PC-9 (cell line): ENCODE results near the gene PRIM2. TPM values are rescaled to one million over a fixed set of nuclear protein-coding genes. Genes with fewer than 3 reads are reported as not detected.
A peak's percentile ranks its signal among the peaks of the same experiment; 100 is the strongest.

Experiments used
- BruUV-seq: library from RNA; stranded (reverse); fragments of 400-500 nt; replicated peaks from 2 replicates; lab custom pipeline; 2021; lab: Mats Ljungman, UMichigan
- CTCF ChIA-PET: fragments of 300-600 bp; sonication (Branson Sonifier 250); formaldehyde crosslinking; loops from one replicate; lab custom pipeline; 2022; ENCODE audit warnings: antibody characterized with exemption; lab: Charles Lee
- POLR2A ChIA-PET: fragments of 300-600 bp; sonication (Branson Sonifier 250); formaldehyde crosslinking; loops from one replicate; lab custom pipeline; 2022; ENCODE audit warnings: antibody characterized with exemption; ENCODE audit not compliant: unreplicated experiment; lab: Charles Lee
- DNase-seq, 2 experiments: peaks; one replicate each; pipeline versions ENCODE4 v3.0.0 to v3.0.0-alpha.2; 2015 to 2022; ENCODE audit warnings: mixed read lengths in 1 of 2
- H2AFZ ChIP-seq: fragments of 200-600 bp; sonication (generic); 2 replicates; pipeline ENCODE4 v1.8.1; 2017; ENCODE audit warnings: antibody characterized with exemption
- H3F3A ChIP-seq: fragments of 200-600 bp; sonication (generic); 2 replicates; pipeline ENCODE4 v1.8.1; 2017; ENCODE audit warnings: antibody characterized with exemption, mild to moderate bottlenecking, low read depth; ENCODE audit not compliant: insufficient read depth
- H3K27ac ChIP-seq: fragments of 200-600 bp; sonication (generic); 2 replicates; pipeline ENCODE4 v1.6.1; 2016; ENCODE audit warnings: mixed run types
- H3K27me3 ChIP-seq: fragments of 200-600 bp; sonication (generic); 2 replicates; pipeline ENCODE4 v1.6.1; 2016; ENCODE audit warnings: low read depth, mixed run types; ENCODE audit not compliant: insufficient read depth
- H3K36me3 ChIP-seq: fragments of 200-600 bp; sonication (generic); 2 replicates; pipeline ENCODE4 v1.6.1; 2016; ENCODE audit warnings: low read depth, mixed run types
- H3K4me1 ChIP-seq: fragments of 200-600 bp; sonication (generic); replicated peaks from 2 replicates; pipeline ENCODE4 v1.6.1; 2016; ENCODE audit warnings: mixed run types; ENCODE audit not compliant: insufficient read depth
- H3K4me2 ChIP-seq: fragments of 200-600 bp; sonication (generic); 2 replicates; pipeline ENCODE4 v1.6.1; 2017; ENCODE audit warnings: mixed run types
- H3K4me3 ChIP-seq: fragments of 200-600 bp; sonication (generic); 2 replicates; pipeline ENCODE4 v1.6.1; 2016; ENCODE audit warnings: mixed run types
- H3K79me2 ChIP-seq: fragments of 200-600 bp; sonication (generic); 2 replicates; pipeline ENCODE4 v1.6.1; 2017; ENCODE audit warnings: low read depth, mixed run types
- H3K9me2 ChIP-seq: fragments of 200-600 bp; sonication (generic); 2 replicates; pipeline ENCODE4 v1.8.1; 2017; ENCODE audit warnings: mild to moderate bottlenecking; ENCODE audit not compliant: insufficient read depth
- H3K9me3 ChIP-seq: fragments of 200-600 bp; sonication (generic); 2 replicates; pipeline ENCODE4 v1.8.1; 2016; ENCODE audit warnings: low read depth; ENCODE audit not compliant: insufficient read depth
- H4K20me1 ChIP-seq: fragments of 200-600 bp; sonication (generic); 2 replicates; pipeline ENCODE4 v1.8.1; 2017; ENCODE audit not compliant: insufficient read depth
- EZH2 ChIP-seq: fragments of 200-600 bp; sonication (generic); IDR thresholded peaks from 2 replicates; pipeline ENCODE4 v1.8.0; 2017; ENCODE audit warnings: antibody characterized with exemption, low read depth
- intact Hi-C: fragments of 100-400 bp; cut with micrococcal nuclease; formaldehyde crosslinking; loops from one replicate; pipeline ENCODE4 v1.10.0; 2022; ENCODE audit not compliant: unreplicated experiment
- total RNA-seq: library from RNA; stranded (reverse); gene quantifications from 2 replicates; pipeline ENCODE4 v1.2.3, GENCODE V29; 2021
- TF ChIP-seq, protein P1 (sequence below): fragments of 200-600 bp; sonication (generic); conservative IDR thresholded peaks from 2 replicates; pipeline ENCODE4 v1.6.1; 2017; ENCODE audit warnings: mixed run types, antibody characterized with exemption, mild to moderate bottlenecking, moderate library complexity

Gene PRIM2
- total RNA-seq, 1 experiment from 2014 or later: 33.3 TPM

GRCh38 chr6:57315111-57315510, 2.3 kb upstream of the PRIM2 start:
- POLR2A ChIA-PET: no interaction called here
- Histone ChIP-seq H3K4me3 (no peak overlapping the region), H3K4me2 (no peak overlapping the region), H3K9me3 (no peaks in the 10 kb centered on the region), H2AFZ (no peak overlapping the region), H3K79me2 (peaks cover 16% of the 10 kb centered on the region), H3K27me3 (no peaks in the 10 kb centered on the region), H3K9me2 (no peaks in the 10 kb centered on the region), H3K27ac (no peak overlapping the region), H3F3A (peaks cover 13% of the 10 kb centered on the region; the same call in 1 of the 2 replicates), H3K4me1 (peaks cover 22% of the 10 kb centered on the region), H4K20me1 (no peaks in the 10 kb centered on the region), H3K36me3 (no peaks in the 10 kb centered on the region)
- BruUV-seq: no TSS peak
- DNase-seq: no peak
- intact Hi-C loops: loop anchor here (5.0 to 10.0 kb wide), 3 partner anchors 463 to 680 kb away; no protein-coding TSS in a partner anchor
- no peak for TF ChIP-seq EZH2
- TF ChIP-seq, protein P1, sequence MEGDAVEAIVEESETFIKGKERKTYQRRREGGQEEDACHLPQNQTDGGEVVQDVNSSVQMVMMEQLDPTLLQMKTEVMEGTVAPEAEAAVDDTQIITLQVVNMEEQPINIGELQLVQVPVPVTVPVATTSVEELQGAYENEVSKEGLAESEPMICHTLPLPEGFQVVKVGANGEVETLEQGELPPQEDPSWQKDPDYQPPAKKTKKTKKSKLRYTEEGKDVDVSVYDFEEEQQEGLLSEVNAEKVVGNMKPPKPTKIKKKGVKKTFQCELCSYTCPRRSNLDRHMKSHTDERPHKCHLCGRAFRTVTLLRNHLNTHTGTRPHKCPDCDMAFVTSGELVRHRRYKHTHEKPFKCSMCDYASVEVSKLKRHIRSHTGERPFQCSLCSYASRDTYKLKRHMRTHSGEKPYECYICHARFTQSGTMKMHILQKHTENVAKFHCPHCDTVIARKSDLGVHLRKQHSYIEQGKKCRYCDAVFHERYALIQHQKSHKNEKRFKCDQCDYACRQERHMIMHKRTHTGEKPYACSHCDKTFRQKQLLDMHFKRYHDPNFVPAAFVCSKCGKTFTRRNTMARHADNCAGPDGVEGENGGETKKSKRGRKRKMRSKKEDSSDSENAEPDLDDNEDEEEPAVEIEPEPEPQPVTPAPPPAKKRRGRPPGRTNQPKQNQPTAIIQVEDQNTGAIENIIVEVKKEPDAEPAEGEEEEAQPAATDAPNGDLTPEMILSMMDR: no peak
- CTCF ChIA-PET: interaction anchor here (0.8 to 1.2 kb wide), 2 partner anchors 47 to 124 kb away, joined by 3 read pairs; no protein-coding TSS in a partner anchor

- Histone ChIP-seq H3K9me2 (no peaks in the 10 kb centered on the region), H3K27ac (no peak overlapping the region), H3K4me2 (peak overlapping the region; percentile 86; the same call in 1 of the 2 replicates), H3K4me1 (peaks cover 22% of the 10 kb centered on the region), H2AFZ (peak overlapping the region; percentile 93), H3F3A (peaks cover 13% of the 10 kb centered on the region; the same call in 1 of the 2 replicates), H3K4me3 (no peak overlapping the region), H4K20me1 (no peaks in the 10 kb centered on the region), H3K36me3 (no peaks in the 10 kb centered on the region), H3K79me2 (peaks cover 19% of the 10 kb centered on the region), H3K27me3 (no peaks in the 10 kb centered on the region), H3K9me3 (no peaks in the 10 kb centered on the region)
- DNase-seq: no peak
- no peak for TF ChIP-seq EZH2
- TF ChIP-seq, protein P1: no peak
- CTCF ChIA-PET: interaction anchor here (0.7 to 2.1 kb wide), 8 partner anchors 28 to 455 kb away, joined by 3 to 11 read pairs (median 3); partner anchors contain the start of gene BEND6
- intact Hi-C loops: loop anchor here (1.0 to 10.0 kb wide), 9 partner anchors 48 to 957 kb away; partner anchors contain the start of genes BEND6 and RAB23
- no TSS peak for BruUV-seq
- POLR2A ChIA-PET: no interaction called here
Observed at GRCh38 chr6:57315851-57316250, 1.6 kb upstream of the PRIM2 start.

DNA sequence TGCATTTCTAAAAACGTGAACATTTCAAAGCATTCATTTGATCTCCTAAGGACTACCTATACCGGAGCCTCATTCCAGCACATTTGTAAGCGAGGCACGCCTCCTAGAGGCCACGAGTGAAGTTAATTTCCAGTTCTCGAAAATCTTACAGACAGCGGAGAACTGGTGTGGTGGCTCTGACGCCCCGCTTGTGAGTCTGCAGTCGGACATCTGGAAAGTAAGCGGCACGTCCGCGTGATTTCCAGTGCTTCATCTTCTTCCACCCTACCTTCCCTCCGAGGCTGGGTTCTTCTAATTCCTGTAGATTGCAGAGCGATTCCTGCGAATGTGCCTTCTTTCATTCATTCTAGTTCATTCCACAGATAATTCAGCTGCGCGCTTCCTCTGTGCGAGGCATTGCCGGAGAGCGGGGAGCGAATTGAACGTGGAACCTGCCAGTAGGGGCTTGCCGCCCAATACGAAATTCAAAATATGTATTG, 810 bp upstream of the PRIM2 start:
- Histone ChIP-seq H3K4me2 (peak overlapping the region; percentile 86), H3K79me2 (peaks cover 20% of the 10 kb centered on the region), H3K9me2 (no peaks in the 10 kb centered on the region), H3K4me1 (peaks cover 22% of the 10 kb centered on the region), H3K9me3 (no peaks in the 10 kb centered on the region), H3K4me3 (peak overlapping the region; percentile 90), H3K27ac (no peak overlapping the region), H3K36me3 (no peaks in the 10 kb centered on the region), H3F3A (peaks cover 13% of the 10 kb centered on the region; the same call in 1 of the 2 replicates), H2AFZ (peak overlapping the region; percentile 93), H3K27me3 (no peaks in the 10 kb centered on the region), H4K20me1 (no peaks in the 10 kb centered on the region)
- intact Hi-C loops: loop anchor here (1.0 to 10.0 kb wide), 9 partner anchors 48 to 958 kb away; partner anchors contain the start of genes BEND6 and RAB23
- DNase-seq: peak; percentile 84 to 85
- CTCF ChIA-PET: interaction anchor here (0.7 to 2.1 kb wide), 7 partner anchors 28 to 456 kb away, joined by 3 to 11 read pairs (median 3); partner anchors contain the start of gene BEND6
- BruUV-seq: no TSS peak
- POLR2A ChIA-PET: interaction anchor here (0.6 to 0.7 kb wide), 2 partner anchors 31 to 76 kb away, joined by 3 read pairs; no protein-coding TSS in a partner anchor
- TF ChIP-seq, protein P1: peak; percentile 92
- no peak for TF ChIP-seq EZH2
